ENCODE data around the gene GALNT17.

Gene GALNT17

DNA sequence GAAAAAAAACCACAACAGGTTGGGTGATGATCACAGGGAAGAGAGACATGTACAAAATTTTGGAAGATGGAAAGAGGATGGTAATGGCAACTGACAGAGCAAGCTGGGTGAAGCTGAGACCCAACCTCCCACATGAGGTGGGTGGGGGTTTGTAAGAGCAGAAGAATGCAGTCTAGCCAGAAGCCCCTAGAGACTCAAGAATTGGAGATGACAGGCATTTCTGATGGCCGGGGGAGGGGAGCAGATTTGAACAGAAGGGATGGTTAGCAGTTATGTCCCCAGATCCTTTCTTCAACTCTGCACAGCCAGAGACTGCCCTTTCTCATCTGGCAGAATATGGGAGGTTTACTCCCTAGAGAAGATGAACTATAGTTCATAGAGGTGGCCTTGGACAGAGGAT is 208.0 kb downstream of the GALNT17 start:
- H3K4ac ChIP-seq (ENCODE audit: low read depth, low read length), result no peak overlapping the region
- H3K79me1 ChIP-seq (ENCODE audit: low read length), result no peaks in the 10 kb centered on the region
- no peaks in the 10 kb centered on the region for H3K36me3 ChIP-seq (ENCODE audit: control insufficient read depth in 1 of 2, insufficient read depth in 2 of 2, low read length in 2 of 2)
- no peak overlapping the region for H2AK5ac ChIP-seq (ENCODE audit: low read length)
- no peak overlapping the region for H2BK12ac ChIP-seq (ENCODE audit: low read length)
- H3K4me1 ChIP-seq (ENCODE audit: control insufficient read depth in 1 of 2, insufficient read depth in 2 of 2, low read length in 2 of 2), result peaks cover 0 to 3% of the 10 kb centered on the region in 2 experiments
- no peak overlapping the region for H2AFZ ChIP-seq (ENCODE audit: insufficient read depth, low read length, poor library complexity)
- H3K9ac ChIP-seq (ENCODE audit: low read length), result no peak overlapping the region
- no peak overlapping the region for H3K27ac ChIP-seq (ENCODE audit: low read depth, low read length)
- no peak overlapping the region for H4K8ac ChIP-seq (ENCODE audit: low read depth, low read length)
- H4K91ac ChIP-seq (ENCODE audit: low read depth, low read length), result no peak overlapping the region
- H3K23ac ChIP-seq (ENCODE audit: low read length), result no peak overlapping the region
- H3K79me2 ChIP-seq (ENCODE audit: control insufficient read depth, insufficient read depth, low read length, poor library complexity), result no peaks in the 10 kb centered on the region
- H3K27me3 ChIP-seq (ENCODE audit: insufficient read depth, low read length), result no peaks in the 10 kb centered on the region
- H2BK120ac ChIP-seq (ENCODE audit: insufficient read depth, low read length, poor library complexity), result no peak overlapping the region
- H3K9me3 ChIP-seq (ENCODE audit: insufficient read depth, low read depth, low read length), result no peaks in the 10 kb centered on the region
- DNase-seq, result no peak
- H2BK5ac ChIP-seq (ENCODE audit: low read depth, low read length, poor library complexity), result no peak overlapping the region
- H3K14ac ChIP-seq (ENCODE audit: low read length), result no peak overlapping the region
- H4K12ac ChIP-seq (ENCODE audit: low read depth, low read length), result no peak overlapping the region
- no peak overlapping the region for H3K4me3 ChIP-seq (ENCODE audit: low read depth, low read length)
- H3K4me2 ChIP-seq (ENCODE audit: low read length), result no peak overlapping the region
- WGBS (ENCODE audit: extremely low coverage, insufficient coverage, insufficient read length), result no CpG with 5 or more reads among the region's 1 CpG
- H3K18ac ChIP-seq (ENCODE audit: low read length), result no peak overlapping the region

DNA sequence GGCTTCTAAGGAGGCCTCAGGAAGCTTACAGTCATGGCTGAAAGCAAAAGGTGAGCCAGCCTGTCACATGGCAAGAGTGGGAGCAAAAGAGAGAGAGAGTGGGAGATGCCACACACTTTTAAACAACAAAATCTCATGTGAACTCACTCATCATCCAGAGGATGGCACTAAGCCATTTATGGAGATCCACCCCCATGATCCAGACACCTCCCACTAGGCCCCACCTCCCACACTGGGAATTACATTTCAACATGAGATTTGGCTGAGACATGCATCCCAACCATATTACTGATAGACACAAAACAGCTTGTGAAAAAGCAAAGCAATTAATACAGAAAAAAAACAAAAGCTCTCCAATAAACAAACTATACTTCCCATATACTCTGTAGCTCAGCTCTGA is 210.3 kb downstream of the GALNT17 start:
- no peak overlapping the region for H4K91ac ChIP-seq (ENCODE audit: low read depth, low read length)
- H3K79me1 ChIP-seq (ENCODE audit: low read length), result no peaks in the 10 kb centered on the region
- H3K27ac ChIP-seq (ENCODE audit: low read depth, low read length), result no peak overlapping the region
- H3K27me3 ChIP-seq (ENCODE audit: insufficient read depth, low read length), result no peaks in the 10 kb centered on the region
- H2BK5ac ChIP-seq (ENCODE audit: low read depth, low read length, poor library complexity), result no peak overlapping the region
- H3K36me3 ChIP-seq (ENCODE audit: control insufficient read depth in 1 of 2, insufficient read depth in 2 of 2, low read length in 2 of 2), result no peaks in the 10 kb centered on the region
- no peak overlapping the region for H3K23ac ChIP-seq (ENCODE audit: low read length)
- no peak overlapping the region for H3K18ac ChIP-seq (ENCODE audit: low read length)
- H4K8ac ChIP-seq (ENCODE audit: low read depth, low read length), result no peak overlapping the region
- no peak overlapping the region for H3K4ac ChIP-seq (ENCODE audit: low read depth, low read length)
- no peak overlapping the region for H3K4me2 ChIP-seq (ENCODE audit: low read length)
- H2BK12ac ChIP-seq (ENCODE audit: low read length), result no peak overlapping the region
- no peak overlapping the region for H2AFZ ChIP-seq (ENCODE audit: insufficient read depth, low read length, poor library complexity)
- no peak overlapping the region for H4K12ac ChIP-seq (ENCODE audit: low read depth, low read length)
- H3K9ac ChIP-seq (ENCODE audit: low read length), result no peak overlapping the region
- H3K14ac ChIP-seq (ENCODE audit: low read length), result no peak overlapping the region
- H2BK120ac ChIP-seq (ENCODE audit: insufficient read depth, low read length, poor library complexity), result no peak overlapping the region
- no peaks in the 10 kb centered on the region for H3K79me2 ChIP-seq (ENCODE audit: control insufficient read depth, insufficient read depth, low read length, poor library complexity)
- H3K4me3 ChIP-seq (ENCODE audit: low read depth, low read length), result no peak overlapping the region
- no peak overlapping the region for H2AK5ac ChIP-seq (ENCODE audit: low read length)
- DNase-seq, result no peak
- peaks cover 0 to 3% of the 10 kb centered on the region in 2 experiments for H3K4me1 ChIP-seq (ENCODE audit: control insufficient read depth in 1 of 2, insufficient read depth in 2 of 2, low read length in 2 of 2)
- H3K9me3 ChIP-seq (ENCODE audit: insufficient read depth, low read depth, low read length), result no peaks in the 10 kb centered on the region

DNA sequence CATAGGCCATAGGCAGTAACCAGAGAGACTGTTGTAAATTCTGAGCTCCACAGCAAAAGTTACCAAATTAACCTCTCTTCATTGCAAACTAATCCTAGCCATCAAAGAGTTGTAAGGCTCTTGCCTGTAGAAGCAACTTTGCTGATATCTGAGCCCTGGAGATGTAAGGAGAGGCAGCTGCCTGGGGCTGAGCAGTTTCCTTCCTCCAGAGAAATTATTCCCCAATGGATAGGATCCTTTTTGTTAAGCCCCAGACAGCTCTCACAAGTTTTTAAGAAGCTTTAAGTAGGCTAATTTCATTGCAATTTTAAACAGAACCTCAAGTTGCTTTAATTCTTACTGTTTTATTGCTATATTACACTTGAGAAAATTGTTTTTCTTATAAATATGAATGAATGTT is 211.1 kb downstream of the GALNT17 start:
- no peaks in the 10 kb centered on the region for H3K27me3 ChIP-seq (ENCODE audit: insufficient read depth, low read length)
- no peaks in the 10 kb centered on the region for H3K9me3 ChIP-seq (ENCODE audit: insufficient read depth, low read depth, low read length)
- no peak overlapping the region for H2BK5ac ChIP-seq (ENCODE audit: low read depth, low read length, poor library complexity)
- no peak overlapping the region for H4K8ac ChIP-seq (ENCODE audit: low read depth, low read length)
- H3K4me1 ChIP-seq (ENCODE audit: control insufficient read depth in 1 of 2, insufficient read depth in 2 of 2, low read length in 2 of 2), result peaks cover 0 to 3% of the 10 kb centered on the region in 2 experiments
- no peak overlapping the region for H3K27ac ChIP-seq (ENCODE audit: low read depth, low read length)
- no peak overlapping the region for H2BK120ac ChIP-seq (ENCODE audit: insufficient read depth, low read length, poor library complexity)
- no peak overlapping the region for H3K4me2 ChIP-seq (ENCODE audit: low read length)
- H3K9ac ChIP-seq (ENCODE audit: low read length), result no peak overlapping the region
- H3K23ac ChIP-seq (ENCODE audit: low read length), result no peak overlapping the region
- H3K36me3 ChIP-seq (ENCODE audit: control insufficient read depth in 1 of 2, insufficient read depth in 2 of 2, low read length in 2 of 2), result no peaks in the 10 kb centered on the region
- no peak overlapping the region for H2AFZ ChIP-seq (ENCODE audit: insufficient read depth, low read length, poor library complexity)
- no peaks in the 10 kb centered on the region for H3K79me1 ChIP-seq (ENCODE audit: low read length)
- H3K79me2 ChIP-seq (ENCODE audit: control insufficient read depth, insufficient read depth, low read length, poor library complexity), result no peaks in the 10 kb centered on the region
- H2AK5ac ChIP-seq (ENCODE audit: low read length), result no peak overlapping the region
- no peak overlapping the region for H3K14ac ChIP-seq (ENCODE audit: low read length)
- H3K4ac ChIP-seq (ENCODE audit: low read depth, low read length), result no peak overlapping the region
- H4K91ac ChIP-seq (ENCODE audit: low read depth, low read length), result no peak overlapping the region
- no peak overlapping the region for H4K12ac ChIP-seq (ENCODE audit: low read depth, low read length)
- no peak for DNase-seq
- no peak overlapping the region for H3K18ac ChIP-seq (ENCODE audit: low read length)
- no peak overlapping the region for H3K4me3 ChIP-seq (ENCODE audit: low read depth, low read length)
- H2BK12ac ChIP-seq (ENCODE audit: low read length), result no peak overlapping the region

DNA sequence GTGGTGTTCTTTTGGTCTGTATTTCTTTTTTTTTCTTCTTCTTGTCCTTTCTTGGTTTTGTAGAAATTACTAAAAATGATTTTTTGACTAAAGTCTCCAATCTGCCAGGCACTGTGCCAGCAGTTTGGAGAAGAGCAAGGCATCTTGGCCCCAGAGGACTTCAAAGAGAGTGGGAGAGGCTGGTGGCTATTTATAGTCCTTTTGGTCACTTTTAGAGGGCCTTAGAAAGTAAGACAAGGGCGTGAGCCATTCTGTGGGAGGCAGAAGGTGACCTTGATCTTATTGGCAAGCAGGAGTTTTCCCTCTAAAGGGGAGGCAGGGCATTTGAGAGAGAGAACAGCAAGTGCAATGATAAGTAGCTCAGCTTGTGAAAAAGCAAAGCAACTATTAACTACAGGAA is 211.9 kb downstream of the GALNT17 start:
- Histone ChIP-seq H3K14ac (ENCODE audit: low read length) (no peak overlapping the region), H3K36me3 (ENCODE audit: control insufficient read depth in 1 of 2, insufficient read depth in 2 of 2, low read length in 2 of 2) (no peaks in the 10 kb centered on the region), H2BK120ac (ENCODE audit: insufficient read depth, low read length, poor library complexity) (no peak overlapping the region), H2BK5ac (ENCODE audit: low read depth, low read length, poor library complexity) (no peak overlapping the region), H4K12ac (ENCODE audit: low read depth, low read length) (no peak overlapping the region), H3K4me2 (ENCODE audit: low read length) (no peak overlapping the region), H3K27me3 (ENCODE audit: insufficient read depth, low read length) (no peaks in the 10 kb centered on the region), H4K8ac (ENCODE audit: low read depth, low read length) (no peak overlapping the region), H3K79me1 (ENCODE audit: low read length) (no peaks in the 10 kb centered on the region), H3K23ac (ENCODE audit: low read length) (no peak overlapping the region), H2AFZ (ENCODE audit: insufficient read depth, low read length, poor library complexity) (no peak overlapping the region), H3K4me3 (ENCODE audit: low read depth, low read length) (no peak overlapping the region), H3K4ac (ENCODE audit: low read depth, low read length) (no peak overlapping the region), H3K27ac (ENCODE audit: low read depth, low read length) (no peak overlapping the region), H3K18ac (ENCODE audit: low read length) (no peak overlapping the region), H3K79me2 (ENCODE audit: control insufficient read depth, insufficient read depth, low read length, poor library complexity) (no peaks in the 10 kb centered on the region), H2BK12ac (ENCODE audit: low read length) (no peak overlapping the region), H3K9me3 (ENCODE audit: insufficient read depth, low read depth, low read length) (no peaks in the 10 kb centered on the region), H3K9ac (ENCODE audit: low read length) (no peak overlapping the region), H2AK5ac (ENCODE audit: low read length) (no peak overlapping the region), H4K91ac (ENCODE audit: low read depth, low read length) (no peak overlapping the region), H3K4me1 (ENCODE audit: control insufficient read depth in 1 of 2, insufficient read depth in 2 of 2, low read length in 2 of 2) (peaks cover 0 to 5% of the 10 kb centered on the region in 2 experiments)
- no peak for DNase-seq
- WGBS (ENCODE audit: extremely low coverage, insufficient coverage, insufficient read length), result no CpG with 5 or more reads among the region's 1 CpG
